ENCODE results near the gene SLC11A2. TPM values are rescaled to one million over a fixed set of nuclear protein-coding genes. Genes with fewer than 3 reads are reported as not detected.

The SLC11A2 gene
- total RNA-seq, 2 donors from 2014 or later, result 61.6 to 82.3 TPM

DNA sequence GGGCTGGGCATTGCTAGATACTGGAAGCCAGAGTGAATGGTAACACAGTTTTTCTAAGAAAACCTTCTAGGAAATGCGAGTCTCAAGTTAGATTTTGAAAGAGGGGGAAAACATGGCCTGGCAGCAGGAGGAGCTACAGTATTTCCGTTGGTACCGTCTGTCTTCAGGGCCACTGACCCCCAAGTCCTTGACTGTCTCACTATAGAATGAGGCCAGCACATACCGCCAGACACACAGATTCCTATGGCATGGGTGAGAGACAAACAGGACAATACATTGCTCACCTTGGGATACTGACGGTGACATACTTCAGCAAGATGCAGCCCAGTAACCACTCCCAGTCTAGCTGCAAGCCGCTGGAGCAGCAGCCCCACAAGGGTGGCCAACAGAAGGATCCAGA lies 21.7 kb downstream of the SLC11A2 start:
- DNase-seq (ENCODE audit: low spot score) (no peak), ATAC-seq (ENCODE audit: insufficient number of reproducible peaks, low FRiP score, low read depth) (no peak)
- TF ChIP-seq, protein P1, sequence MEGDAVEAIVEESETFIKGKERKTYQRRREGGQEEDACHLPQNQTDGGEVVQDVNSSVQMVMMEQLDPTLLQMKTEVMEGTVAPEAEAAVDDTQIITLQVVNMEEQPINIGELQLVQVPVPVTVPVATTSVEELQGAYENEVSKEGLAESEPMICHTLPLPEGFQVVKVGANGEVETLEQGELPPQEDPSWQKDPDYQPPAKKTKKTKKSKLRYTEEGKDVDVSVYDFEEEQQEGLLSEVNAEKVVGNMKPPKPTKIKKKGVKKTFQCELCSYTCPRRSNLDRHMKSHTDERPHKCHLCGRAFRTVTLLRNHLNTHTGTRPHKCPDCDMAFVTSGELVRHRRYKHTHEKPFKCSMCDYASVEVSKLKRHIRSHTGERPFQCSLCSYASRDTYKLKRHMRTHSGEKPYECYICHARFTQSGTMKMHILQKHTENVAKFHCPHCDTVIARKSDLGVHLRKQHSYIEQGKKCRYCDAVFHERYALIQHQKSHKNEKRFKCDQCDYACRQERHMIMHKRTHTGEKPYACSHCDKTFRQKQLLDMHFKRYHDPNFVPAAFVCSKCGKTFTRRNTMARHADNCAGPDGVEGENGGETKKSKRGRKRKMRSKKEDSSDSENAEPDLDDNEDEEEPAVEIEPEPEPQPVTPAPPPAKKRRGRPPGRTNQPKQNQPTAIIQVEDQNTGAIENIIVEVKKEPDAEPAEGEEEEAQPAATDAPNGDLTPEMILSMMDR (IDR thresholded peaks at IDR 0.05), result no peak
- Histone ChIP-seq H3K36me3 (peaks cover 28% of the 10 kb centered on the region), H3K27me3 (replicated peaks; ENCODE audit: insufficient read depth) (no peaks in the 10 kb centered on the region), H3K4me1 (ENCODE audit: control insufficient read depth in 1 of 2, low read depth in 2 of 2) (peaks cover 10 to 15% of the 10 kb centered on the region in 2 donors), H3K4me3 (no peak overlapping the region), H3K27ac (no peak overlapping the region), H3K9me3 (no peaks in the 10 kb centered on the region)

DNA sequence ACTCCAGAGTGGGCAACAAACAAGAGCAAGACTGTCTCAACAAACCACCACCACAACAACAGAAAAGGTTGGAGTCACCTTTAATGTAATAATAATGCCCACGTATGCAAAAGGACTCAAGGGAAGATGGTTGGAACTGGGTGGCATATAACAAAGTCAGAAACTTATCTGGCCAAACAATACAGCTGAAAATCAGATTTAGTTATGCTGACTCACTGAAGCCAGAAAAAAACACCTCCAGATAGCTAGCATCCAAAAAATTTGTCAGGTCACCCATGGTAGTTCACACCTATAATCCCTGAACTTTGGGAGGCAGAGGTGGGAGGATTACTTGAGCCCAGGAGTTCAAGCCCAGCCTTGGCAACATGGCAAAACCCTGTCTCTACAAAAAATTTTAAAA lies 24.4 kb downstream of the SLC11A2 start:
- Histone ChIP-seq H3K27me3 (replicated peaks; ENCODE audit: insufficient read depth) (no peaks in the 10 kb centered on the region), H3K36me3 (peaks cover 33% of the 10 kb centered on the region), H3K9me3 (no peaks in the 10 kb centered on the region), H3K27ac (no peak overlapping the region), H3K4me3 (no peak overlapping the region), H3K4me1 (ENCODE audit: control insufficient read depth in 1 of 2, low read depth in 2 of 2) (peaks cover 2 to 7% of the 10 kb centered on the region in 2 donors)
- ATAC-seq (ENCODE audit: insufficient number of reproducible peaks, low FRiP score, low read depth), result no peak
- DNase-seq (ENCODE audit: low spot score), result no peak
- TF ChIP-seq, protein P1 (IDR thresholded peaks at IDR 0.05), result no peak

DNA sequence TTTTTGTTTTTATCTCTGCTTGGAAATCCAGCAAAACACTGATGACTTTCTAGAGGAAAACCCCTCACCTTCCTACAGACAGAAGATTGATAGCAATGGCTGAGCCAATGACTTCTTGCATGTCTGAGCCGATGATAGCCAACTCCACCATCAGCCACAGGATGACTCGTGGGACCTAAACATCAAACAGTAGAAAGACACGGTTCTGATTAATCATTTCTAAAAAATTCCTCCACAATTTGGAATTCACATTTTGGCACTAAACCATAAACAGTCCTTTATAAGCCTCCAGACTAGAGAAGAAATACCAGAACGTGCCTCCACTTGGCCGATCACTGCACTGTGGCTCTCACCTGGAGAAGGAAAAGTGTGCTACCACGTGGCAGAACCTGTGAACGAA lies 25.9 kb downstream of the SLC11A2 start:
- Histone ChIP-seq H3K36me3 (peaks cover 37% of the 10 kb centered on the region), H3K27me3 (replicated peaks; ENCODE audit: insufficient read depth) (no peaks in the 10 kb centered on the region), H3K27ac (no peak overlapping the region), H3K4me1 (ENCODE audit: control insufficient read depth in 1 of 2, low read depth in 2 of 2) (peaks cover 2 to 7% of the 10 kb centered on the region in 2 donors), H3K4me3 (no peak overlapping the region), H3K9me3 (no peaks in the 10 kb centered on the region)
- TF ChIP-seq, protein P1 (IDR thresholded peaks at IDR 0.05), result no peak
- ATAC-seq (ENCODE audit: insufficient number of reproducible peaks, low FRiP score, low read depth) (no peak), DNase-seq (ENCODE audit: low spot score) (no peak)

DNA sequence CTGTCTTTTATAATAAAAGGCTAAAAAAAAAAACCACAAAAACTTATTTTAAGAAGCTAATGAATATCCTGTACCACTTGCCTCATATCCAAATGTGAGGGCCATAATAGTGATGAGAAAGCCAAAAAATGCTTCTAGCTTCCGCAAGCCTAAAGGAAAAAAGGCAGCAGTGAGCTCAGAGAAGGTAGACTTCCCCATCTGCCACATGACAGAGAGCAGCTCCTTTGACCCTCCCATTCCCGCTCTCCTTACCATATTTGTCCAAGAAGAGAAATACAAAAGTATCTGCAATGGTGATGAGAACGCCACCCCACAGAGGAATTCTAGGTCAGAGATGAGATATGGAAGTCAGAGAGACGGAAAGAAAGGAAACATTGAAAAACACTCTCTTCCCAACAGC lies 27.1 kb downstream of the SLC11A2 start:
- H3K4me3 ChIP-seq, result no peak overlapping the region
- no peaks in the 10 kb centered on the region for H3K9me3 ChIP-seq
- peaks cover 40% of the 10 kb centered on the region for H3K36me3 ChIP-seq
- no peaks in the 10 kb centered on the region for H3K27me3 ChIP-seq (replicated peaks; ENCODE audit: insufficient read depth)
- TF ChIP-seq, protein P1 (IDR thresholded peaks at IDR 0.05), result no peak
- DNase-seq (ENCODE audit: low spot score) (no peak), ATAC-seq (ENCODE audit: insufficient number of reproducible peaks, low FRiP score, low read depth) (no peak)
- no peak overlapping the region for H3K27ac ChIP-seq
- H3K4me1 ChIP-seq (ENCODE audit: control insufficient read depth in 1 of 2, low read depth in 2 of 2), result peaks cover under 1 to 5% of the 10 kb centered on the region in 2 donors

DNA sequence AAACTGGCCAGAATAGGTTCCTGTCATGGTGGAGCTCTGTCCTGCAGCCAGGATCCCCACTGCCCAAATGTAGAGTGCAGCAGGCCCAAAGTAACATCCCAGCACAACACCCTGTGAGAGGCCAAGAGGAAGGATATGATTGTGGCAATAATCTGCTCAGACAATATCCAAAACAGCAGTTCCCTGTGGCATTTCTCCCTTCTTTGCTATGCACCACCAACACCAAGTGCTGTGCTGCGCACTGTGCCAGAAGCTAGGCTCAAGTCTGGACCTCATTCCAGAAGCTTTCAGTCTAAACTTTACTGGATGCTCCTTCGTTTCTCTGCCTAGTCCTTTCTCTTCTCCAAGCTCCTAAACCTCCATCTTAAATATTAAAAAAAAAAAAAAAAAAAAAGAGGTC lies 33.4 kb downstream of the SLC11A2 start:
- Histone ChIP-seq H3K9me3 (no peaks in the 10 kb centered on the region), H3K4me3 (no peak overlapping the region), H3K27me3 (replicated peaks; ENCODE audit: insufficient read depth) (no peaks in the 10 kb centered on the region), H3K4me1 (ENCODE audit: control insufficient read depth in 1 of 2, low read depth in 2 of 2) (peaks cover 0 to 2% of the 10 kb centered on the region in 2 donors), H3K36me3 (peaks cover 54% of the 10 kb centered on the region), H3K27ac (no peak overlapping the region)
- TF ChIP-seq, protein P1 (IDR thresholded peaks at IDR 0.05), result no peak
- DNase-seq (ENCODE audit: low spot score) (no peak), ATAC-seq (ENCODE audit: insufficient number of reproducible peaks, low FRiP score, low read depth) (no peak)

Data from thoracic aorta (tissue), 2 donors.